ENCODE results near the gene CLSTN2. TPM values are rescaled to one million over a fixed set of nuclear protein-coding genes. Genes with fewer than 3 reads are reported as not detected.

Gene CLSTN2
- polyA plus RNA-seq, 1 experiment: 0.04 TPM

DNA sequence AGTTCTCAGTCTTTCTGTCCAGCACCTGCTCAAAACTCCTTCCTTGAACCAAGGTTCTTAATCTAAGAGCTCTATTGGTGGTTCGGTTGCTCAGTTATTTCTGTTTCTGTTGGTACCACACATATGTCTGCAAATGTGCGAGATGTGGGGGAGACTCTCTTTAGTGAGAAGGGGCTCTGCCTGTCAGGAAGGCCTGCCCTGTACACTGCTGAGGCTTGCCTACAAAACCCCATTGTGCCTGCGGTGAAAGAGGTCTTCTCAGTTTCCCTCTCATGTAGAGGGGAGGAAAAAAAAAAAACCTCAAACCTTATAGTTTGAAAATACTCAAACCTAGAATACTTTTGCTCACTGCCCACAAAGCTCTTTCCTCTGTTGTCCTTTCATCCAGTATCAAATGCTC, 142.4 kb downstream of the CLSTN2 start:
- POLR2A ChIA-PET: no interaction called here

DNA sequence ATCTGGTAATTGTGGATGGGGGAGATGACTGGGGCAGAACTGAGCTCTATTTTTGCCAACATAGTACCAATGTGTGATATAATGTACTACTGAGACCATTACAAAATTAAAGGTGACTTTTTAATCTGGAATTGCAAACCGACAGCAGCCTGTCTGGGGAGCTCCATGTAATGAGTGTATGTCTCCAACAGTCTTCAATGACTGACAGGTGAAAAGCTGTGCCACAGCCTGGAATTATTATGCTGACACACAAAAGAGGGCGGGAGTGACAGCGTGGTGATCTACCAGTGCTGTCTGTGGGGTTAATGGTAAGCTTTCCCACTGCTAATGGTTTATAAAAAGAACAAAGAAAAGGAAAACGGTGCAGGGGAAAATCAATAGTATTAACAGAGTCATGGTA, 143.4 kb downstream of the CLSTN2 start:
- Histone ChIP-seq H3K4me3 (ENCODE audit: low read depth, low read length) (no peak overlapping the region), H3K27ac (ENCODE audit: low read depth, low read length) (no peak overlapping the region), H3K9me3 (ENCODE audit: control insufficient read depth, insufficient read depth, low read length) (no peaks in the 10 kb centered on the region), H3K27me3 (ENCODE audit: control insufficient read depth, insufficient read depth, low read length) (no peaks in the 10 kb centered on the region)
- POLR2A ChIA-PET: no interaction called here
- CTCF ChIA-PET: no interaction called here
- TF ChIP-seq, protein P1, sequence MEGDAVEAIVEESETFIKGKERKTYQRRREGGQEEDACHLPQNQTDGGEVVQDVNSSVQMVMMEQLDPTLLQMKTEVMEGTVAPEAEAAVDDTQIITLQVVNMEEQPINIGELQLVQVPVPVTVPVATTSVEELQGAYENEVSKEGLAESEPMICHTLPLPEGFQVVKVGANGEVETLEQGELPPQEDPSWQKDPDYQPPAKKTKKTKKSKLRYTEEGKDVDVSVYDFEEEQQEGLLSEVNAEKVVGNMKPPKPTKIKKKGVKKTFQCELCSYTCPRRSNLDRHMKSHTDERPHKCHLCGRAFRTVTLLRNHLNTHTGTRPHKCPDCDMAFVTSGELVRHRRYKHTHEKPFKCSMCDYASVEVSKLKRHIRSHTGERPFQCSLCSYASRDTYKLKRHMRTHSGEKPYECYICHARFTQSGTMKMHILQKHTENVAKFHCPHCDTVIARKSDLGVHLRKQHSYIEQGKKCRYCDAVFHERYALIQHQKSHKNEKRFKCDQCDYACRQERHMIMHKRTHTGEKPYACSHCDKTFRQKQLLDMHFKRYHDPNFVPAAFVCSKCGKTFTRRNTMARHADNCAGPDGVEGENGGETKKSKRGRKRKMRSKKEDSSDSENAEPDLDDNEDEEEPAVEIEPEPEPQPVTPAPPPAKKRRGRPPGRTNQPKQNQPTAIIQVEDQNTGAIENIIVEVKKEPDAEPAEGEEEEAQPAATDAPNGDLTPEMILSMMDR (IDR thresholded peaks at IDR 0.05; ENCODE audit: low read depth, low read length): no peak
- no peak for DNase-seq (ENCODE audit: low read depth, low spot score)

More for the DNA sequence above, 142.4 kb downstream of the CLSTN2 start:
- no peak for DNase-seq (ENCODE audit: low read depth, low spot score)
- Histone ChIP-seq H3K9me3 (ENCODE audit: control insufficient read depth, insufficient read depth, low read length) (no peaks in the 10 kb centered on the region), H3K4me3 (ENCODE audit: low read depth, low read length) (no peak overlapping the region), H3K27me3 (ENCODE audit: control insufficient read depth, insufficient read depth, low read length) (no peaks in the 10 kb centered on the region), H3K27ac (ENCODE audit: low read depth, low read length) (no peak overlapping the region)
- CTCF ChIA-PET: no interaction called here
- TF ChIP-seq, protein P1 (IDR thresholded peaks at IDR 0.05; ENCODE audit: low read depth, low read length): no peak

DNA sequence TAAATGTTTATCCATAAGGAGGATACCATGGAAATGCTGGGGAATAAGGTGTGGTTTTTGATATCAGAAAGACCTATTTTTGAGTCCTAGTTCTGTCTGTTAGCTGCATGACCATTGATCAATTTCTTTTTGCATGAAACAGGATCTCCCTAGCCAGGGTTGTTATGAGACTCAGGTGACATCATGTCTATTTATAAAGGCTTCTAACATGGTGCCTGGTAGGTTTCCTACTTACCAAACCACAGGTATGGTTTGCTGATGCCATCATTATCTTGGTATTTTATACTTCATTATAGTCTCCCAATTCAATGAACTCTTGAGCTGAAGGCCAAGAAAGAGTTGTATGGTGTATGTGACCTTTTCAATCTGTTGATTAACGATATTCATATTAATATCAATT, 144.0 kb downstream of the CLSTN2 start:
- TF ChIP-seq, protein P1 (IDR thresholded peaks at IDR 0.05; ENCODE audit: low read depth, low read length): no peak
- H3K27ac ChIP-seq (ENCODE audit: low read depth, low read length): no peak overlapping the region
- CTCF ChIA-PET: no interaction called here
- H3K4me3 ChIP-seq (ENCODE audit: low read depth, low read length): no peak overlapping the region
- H3K27me3 ChIP-seq (ENCODE audit: control insufficient read depth, insufficient read depth, low read length): no peaks in the 10 kb centered on the region
- DNase-seq (ENCODE audit: low read depth, low spot score): no peak
- POLR2A ChIA-PET: no interaction called here
- H3K9me3 ChIP-seq (ENCODE audit: control insufficient read depth, insufficient read depth, low read length): no peaks in the 10 kb centered on the region

DNA sequence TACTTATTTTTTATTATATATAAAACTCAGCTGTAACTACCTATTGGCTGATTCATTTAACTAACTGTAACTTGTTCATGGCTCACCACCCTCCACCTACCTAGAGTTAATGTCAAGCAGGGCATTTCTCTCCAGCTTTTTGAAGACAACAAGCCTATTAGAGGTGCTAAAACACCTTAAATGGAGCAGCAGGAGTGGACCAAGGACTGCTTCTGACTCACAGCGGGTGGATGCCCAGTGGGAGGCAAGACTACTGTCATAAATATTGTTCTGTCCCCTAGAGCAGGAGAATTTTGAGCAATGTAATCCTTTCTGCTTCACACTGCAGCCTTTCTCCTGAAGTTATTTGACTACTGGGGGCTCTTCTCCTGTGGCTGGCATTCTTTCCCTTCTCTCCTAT, 146.9 kb downstream of the CLSTN2 start:
- POLR2A ChIA-PET: no interaction called here
- CTCF ChIA-PET: no interaction called here
- no peak for DNase-seq (ENCODE audit: low read depth, low spot score)

DNA sequence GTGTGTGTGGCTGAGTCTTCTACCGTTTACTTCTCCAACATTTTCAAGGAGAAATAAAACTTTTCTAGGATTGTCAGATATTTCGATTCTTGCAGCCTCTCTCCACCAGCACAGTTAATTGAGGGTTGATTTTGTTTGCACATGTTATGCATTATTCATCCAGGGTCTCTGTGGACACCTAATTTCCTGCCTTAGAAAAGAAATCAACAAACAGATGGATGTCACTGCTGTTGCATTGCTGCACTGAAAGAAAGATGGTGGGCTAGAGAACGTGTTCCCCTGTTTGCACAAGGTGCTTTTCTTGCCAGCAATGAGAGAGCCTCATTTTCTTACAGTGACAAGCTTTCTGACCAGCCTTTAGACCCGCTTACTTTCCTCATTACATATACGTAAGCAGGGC, 150.0 kb downstream of the CLSTN2 start:
- Histone ChIP-seq H3K9me3 (ENCODE audit: control insufficient read depth, insufficient read depth, low read length) (no peaks in the 10 kb centered on the region), H3K4me3 (ENCODE audit: low read depth, low read length) (no peak overlapping the region), H3K27ac (ENCODE audit: low read depth, low read length) (no peak overlapping the region), H3K27me3 (ENCODE audit: control insufficient read depth, insufficient read depth, low read length) (no peaks in the 10 kb centered on the region)
- ChIA-PET POLR2A (no interaction called here), CTCF (no interaction called here)
- TF ChIP-seq, protein P1 (IDR thresholded peaks at IDR 0.05; ENCODE audit: low read depth, low read length): no peak
- DNase-seq (ENCODE audit: low read depth, low spot score): no peak

More for the DNA sequence above, 146.9 kb downstream of the CLSTN2 start:
- TF ChIP-seq, protein P1 (IDR thresholded peaks at IDR 0.05; ENCODE audit: low read depth, low read length): no peak
- Histone ChIP-seq H3K4me3 (ENCODE audit: low read depth, low read length) (no peak overlapping the region), H3K9me3 (ENCODE audit: control insufficient read depth, insufficient read depth, low read length) (no peaks in the 10 kb centered on the region), H3K27ac (ENCODE audit: low read depth, low read length) (no peak overlapping the region), H3K27me3 (ENCODE audit: control insufficient read depth, insufficient read depth, low read length) (no peaks in the 10 kb centered on the region)
